Measurements from ENCODE around the gene GNAI2. TPM values are rescaled to one million over a fixed set of nuclear protein-coding genes. Genes with fewer than 3 reads are reported as not detected.
"Not testable (repeated sequence)": the region's sequence is repeated elsewhere in the genome, so short reads cannot be mapped to it uniquely, and the experiment has no call there.

GNAI2 gene
- total RNA-seq, 1 donor from 2014 or later = 281 TPM

DNA sequence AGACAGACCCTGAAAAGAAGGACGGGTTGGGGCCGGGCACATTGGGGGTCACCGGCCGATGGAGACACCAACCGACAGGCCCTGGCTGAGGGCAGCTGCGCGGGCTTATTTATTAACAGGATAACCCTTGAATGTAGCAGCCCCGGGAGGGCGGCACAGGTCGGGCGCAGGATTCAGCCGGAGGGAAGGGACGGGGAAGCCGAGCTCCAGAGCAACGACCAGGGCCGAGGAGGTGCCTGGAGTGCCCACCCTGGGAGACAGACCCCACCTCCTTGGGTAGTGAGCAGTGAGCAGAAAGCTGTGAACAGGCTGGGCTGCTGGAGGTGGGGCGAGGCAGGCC is 40.7 kb downstream of the GNAI2 start:
- ATAC-seq (ENCODE audit: low read depth) (no peak), DNase-seq (no peak)
- H3K9me3 Mint-ChIP-seq = no peaks in the 10 kb centered on the region
- H3K4me3 Mint-ChIP-seq = no peak overlapping the region
- CTCF ChIA-PET = interaction anchor here (0.7 to 2.0 kb wide), 2 partner anchors 47 to 82 kb away, joined by 3 to 5 read pairs; no protein-coding TSS in a partner anchor
- peaks cover 25% of the 10 kb centered on the region for H3K4me1 Mint-ChIP-seq
- peaks cover 30% of the 10 kb centered on the region for H3K27me3 Mint-ChIP-seq
- no peak for TF ChIP-seq CTCF (IDR thresholded peaks at IDR 0.05)
- no peak overlapping the region for H3K27ac Mint-ChIP-seq
- H3K36me3 Mint-ChIP-seq (ENCODE audit: low read depth) = no peaks in the 10 kb centered on the region
- intact Hi-C loops (cut with micrococcal nuclease) = no loop called here
- POLR2A ChIA-PET = no interaction called here

DNA sequence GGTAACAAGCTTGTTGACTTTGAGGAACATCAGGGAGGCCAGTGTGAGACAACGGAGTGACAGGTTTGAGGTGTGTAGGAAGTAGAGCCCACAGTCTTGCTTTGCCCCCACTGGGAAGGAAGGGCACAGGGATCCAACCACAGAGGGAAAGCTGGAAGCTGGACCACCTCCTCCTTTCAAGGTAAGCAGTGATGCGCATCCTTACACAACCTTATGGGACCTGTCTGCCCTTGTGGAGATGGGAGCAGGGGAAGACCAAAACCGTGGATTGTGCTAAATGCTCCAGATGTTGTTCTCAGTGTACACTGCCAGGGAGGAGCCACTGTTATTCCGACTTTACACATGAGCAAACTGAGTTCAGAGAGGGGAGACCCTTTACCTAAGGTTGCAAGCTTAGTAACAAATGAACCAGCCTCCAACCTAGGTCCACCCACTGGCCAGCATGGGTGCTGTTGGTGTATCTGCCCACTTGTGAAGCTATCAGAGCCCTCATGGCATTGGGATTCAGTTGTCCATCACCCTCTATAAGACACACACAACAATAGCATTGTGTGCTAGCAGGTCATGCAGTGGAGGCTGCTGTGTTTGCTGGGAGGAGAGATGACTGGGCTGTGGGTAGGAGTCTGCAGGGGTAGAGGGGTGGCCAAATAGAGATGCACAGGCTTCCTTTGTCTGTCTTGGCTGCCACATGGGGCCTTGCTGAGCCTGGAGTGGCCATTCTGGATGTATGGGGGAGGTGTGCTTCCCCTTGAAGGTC is 42.3 kb downstream of the GNAI2 start:
- intact Hi-C loops (cut with micrococcal nuclease) = no loop called here
- DNase-seq (no peak), ATAC-seq (ENCODE audit: low read depth) (no peak)
- H3K27ac Mint-ChIP-seq = no peak overlapping the region
- peaks cover 25% of the 10 kb centered on the region for H3K27me3 Mint-ChIP-seq
- no peaks in the 10 kb centered on the region for H3K36me3 Mint-ChIP-seq (ENCODE audit: low read depth)
- no peaks in the 10 kb centered on the region for H3K9me3 Mint-ChIP-seq
- H3K4me1 Mint-ChIP-seq = peaks cover 19% of the 10 kb centered on the region
- ChIA-PET POLR2A (no interaction called here), CTCF (interaction anchor here (1.4 kb wide), 1 partner anchor 83 kb away, joined by 3 read pairs; no protein-coding TSS in a partner anchor)
- H3K4me3 Mint-ChIP-seq = no peak overlapping the region
- no peak for TF ChIP-seq CTCF (IDR thresholded peaks at IDR 0.05)

DNA sequence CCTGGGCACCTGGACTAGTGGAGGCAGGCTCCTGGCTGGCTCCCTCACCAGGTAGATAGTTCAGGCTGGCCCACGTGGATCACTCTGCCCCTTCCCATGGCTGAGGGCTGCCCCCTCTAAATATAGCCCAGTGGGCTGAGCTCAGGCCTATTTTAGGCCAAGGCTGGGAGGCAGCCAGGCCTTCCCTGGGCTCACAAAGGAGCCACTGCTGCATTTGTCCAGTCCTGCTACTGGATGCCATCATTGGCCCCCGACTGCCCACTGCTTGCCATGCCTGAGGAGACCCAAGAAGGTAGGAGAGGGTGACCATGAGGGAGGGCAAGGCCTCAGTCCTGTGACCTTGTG is 42.8 kb downstream of the GNAI2 start, which contains the start of gene LSMEM2:
TSS of gene LSMEM2 (plus strand) at position 208 of the 345 bp plus-strand sequence. CDS start at position 235, 27 bp downstream.
- Mint-ChIP-seq H3K9me3 (no peaks in the 10 kb centered on the region), H3K4me3 (no peak within 1 kb of the TSS)
- intact Hi-C loops (cut with micrococcal nuclease) = no loop called here

DNA sequence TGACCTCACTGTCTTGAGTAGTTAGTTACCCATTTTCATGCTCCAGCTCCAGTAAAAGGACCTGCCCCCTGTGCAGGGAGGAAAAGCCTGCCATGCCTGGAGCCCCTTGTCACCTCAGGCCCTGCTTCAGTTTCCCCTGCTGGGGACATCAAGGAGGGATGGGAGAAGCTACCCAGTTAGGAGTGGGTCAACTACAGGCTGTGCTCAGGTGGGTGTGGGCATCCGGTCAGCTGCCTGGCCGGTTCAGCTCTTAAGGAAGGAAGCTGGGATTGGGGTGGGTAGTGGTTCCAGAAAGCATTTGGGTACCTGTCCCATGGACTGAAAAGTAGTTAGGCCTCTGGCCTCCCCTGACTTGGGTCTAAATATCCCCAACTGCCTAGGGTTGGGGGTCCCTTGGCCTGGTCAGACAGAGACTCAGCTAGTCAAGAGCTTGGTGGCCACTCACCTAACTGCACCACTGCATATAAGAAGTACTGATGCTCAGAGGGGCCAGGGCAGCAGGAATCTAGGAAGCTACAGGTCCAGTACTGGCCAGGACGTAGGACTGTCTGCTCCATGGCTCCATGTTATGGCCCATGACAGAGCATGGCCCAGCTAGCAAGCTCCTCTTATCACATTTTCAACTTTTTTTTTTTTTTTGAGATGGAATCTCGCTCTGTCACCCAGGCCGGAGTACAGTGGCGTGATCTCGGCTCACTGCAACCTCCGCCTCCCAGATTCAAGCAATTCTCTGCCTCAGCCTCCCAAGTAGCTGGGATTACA is 43.4 kb downstream of the GNAI2 start:
- no peak overlapping the region for H3K4me3 Mint-ChIP-seq
- ATAC-seq (ENCODE audit: low read depth) (no peak), DNase-seq (no peak)
- no peaks in the 10 kb centered on the region for H3K36me3 Mint-ChIP-seq (ENCODE audit: low read depth)
- intact Hi-C loops (cut with micrococcal nuclease) = no loop called here
- peaks cover 13% of the 10 kb centered on the region for H3K4me1 Mint-ChIP-seq
- peaks cover 19% of the 10 kb centered on the region for H3K27me3 Mint-ChIP-seq
- H3K9me3 Mint-ChIP-seq = no peaks in the 10 kb centered on the region
- POLR2A ChIA-PET = interaction anchor here (0.7 to 1.6 kb wide), 2 partner anchors 13 to 42 kb away, joined by 4 to 7 read pairs; partner anchors contain the start of gene IFRD2
- CTCF ChIA-PET = interaction anchor here (0.7 to 1.4 kb wide), 3 partner anchors 12 to 84 kb away, joined by 3 read pairs; no protein-coding TSS in a partner anchor
- no peak for TF ChIP-seq CTCF (IDR thresholded peaks at IDR 0.05)
- H3K27ac Mint-ChIP-seq = no peak overlapping the region

More for the DNA sequence above, 42.8 kb downstream of the GNAI2 start, which contains the start of gene LSMEM2:
- DNase-seq (no peak), ATAC-seq (ENCODE audit: low read depth) (no peak)
- H3K27me3 Mint-ChIP-seq = peaks cover 24% of the 10 kb centered on the region
- no peak within 1 kb of the TSS for H3K27ac Mint-ChIP-seq
- no peaks in the 10 kb centered on the region for H3K36me3 Mint-ChIP-seq (ENCODE audit: low read depth)
- no peak for TF ChIP-seq CTCF (IDR thresholded peaks at IDR 0.05)
- ChIA-PET POLR2A (no interaction called here), CTCF (interaction anchor here (1.4 kb wide), 1 partner anchor 84 kb away, joined by 3 read pairs; no protein-coding TSS in a partner anchor)
- H3K4me1 Mint-ChIP-seq = peaks cover 18% of the 10 kb centered on the region

DNA sequence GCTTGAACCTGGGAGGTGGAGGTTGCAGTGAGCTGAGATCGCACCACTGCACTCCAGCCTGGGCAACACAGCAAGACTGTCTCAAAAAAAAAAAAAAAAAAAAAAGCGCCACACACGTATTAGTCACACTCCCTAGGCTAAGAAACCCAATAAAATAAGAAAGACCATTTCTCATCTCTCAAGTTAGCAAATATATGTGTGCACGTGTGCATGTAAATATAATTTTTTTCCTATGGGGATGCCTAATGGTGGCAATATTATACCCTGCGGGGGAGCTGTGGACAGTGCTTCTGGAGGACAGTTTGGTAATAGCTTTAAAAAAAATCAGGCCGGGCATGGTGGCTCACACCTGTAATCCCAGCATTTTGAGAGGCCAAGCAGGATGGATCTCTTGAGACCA is 48.1 kb downstream of the GNAI2 start:
- H3K27ac Mint-ChIP-seq, POLR2A ChIA-PET: not testable (repeated sequence)

More for the DNA sequence above, 48.1 kb downstream of the GNAI2 start:
- H3K4me3 Mint-ChIP-seq; H3K4me1 Mint-ChIP-seq; CTCF ChIA-PET; ATAC-seq (ENCODE audit: low read depth); intact Hi-C loops (cut with micrococcal nuclease); H3K27me3 Mint-ChIP-seq; DNase-seq; H3K9me3 Mint-ChIP-seq: not testable (repeated sequence)
- peaks cover 30% of the 10 kb centered on the region for H3K36me3 Mint-ChIP-seq (ENCODE audit: low read depth)
